SK-N-SH treated with all-trans-retinoic acid at 6 μM for 48 hours (cell line): ENCODE data around the gene NUB1.

Source experiments
- ATAC-seq: fragments of 200-7000 bp; cut with Tn5 transposase; 3 replicates; pipeline ENCODE4 v1.9.1; 2020; ENCODE audit warnings: mild to moderate bottlenecking, moderate library complexity
- ARNTL ChIP-seq: fragments of 450-650 bp; formaldehyde crosslinking; IDR thresholded peaks from 2 replicates; pipeline ENCODE4 v1.5.0; 2020; ENCODE audit warnings: low read depth, mild to moderate bottlenecking, moderate library complexity, borderline replicate concordance
- BACH2 ChIP-seq: fragments of 250-450 bp; sonication (Bioruptor Pico); IDR thresholded peaks from 2 replicates; pipeline ENCODE4 v1.9.0; 2021; ENCODE audit warnings: mild to moderate bottlenecking, borderline replicate concordance
- CREB5 ChIP-seq: fragments of 250-450 bp; sonication (Bioruptor Pico); IDR thresholded peaks from 2 replicates; pipeline ENCODE4 v1.5.1; 2020; ENCODE audit warnings: low read depth, mild to moderate bottlenecking, moderate library complexity
- CSRNP3 ChIP-seq: fragments of 250-450 bp; sonication (Bioruptor Pico); IDR thresholded peaks from 2 replicates; pipeline ENCODE4 v1.5.1; 2021; ENCODE audit warnings: mild to moderate bottlenecking, moderate library complexity
- ESRRG ChIP-seq: fragments of 250-450 bp; sonication (Bioruptor Pico); IDR thresholded peaks from 2 replicates; pipeline ENCODE4 v1.6.1; 2021; ENCODE audit warnings: mild to moderate bottlenecking
- ISL1 ChIP-seq: fragments of 250-450 bp; sonication (Bioruptor Pico); IDR thresholded peaks from 2 replicates; pipeline ENCODE4 v2.1.2; 2022; ENCODE audit warnings: mild to moderate bottlenecking, moderate library complexity
- OSR1 ChIP-seq: fragments of 250-450 bp; sonication (Bioruptor Pico); IDR thresholded peaks from 2 replicates; pipeline ENCODE4 v1.8.0; 2022; ENCODE audit warnings: moderate library complexity, mild to moderate bottlenecking, inconsistent platforms
- PATZ1 ChIP-seq: fragments of 250-450 bp; sonication (Bioruptor Pico); IDR thresholded peaks from 2 replicates; pipeline ENCODE4 v1.8.0; 2020; ENCODE audit warnings: mild to moderate bottlenecking, moderate library complexity, borderline replicate concordance
- RARB ChIP-seq: fragments of 250-450 bp; sonication (Bioruptor Pico); IDR thresholded peaks from 2 replicates; pipeline ENCODE4 v1.8.0; 2021; ENCODE audit warnings: mild to moderate bottlenecking, moderate library complexity
- SNAI2 ChIP-seq: fragments of 250-450 bp; sonication (Bioruptor Pico); IDR thresholded peaks from 2 replicates; pipeline ENCODE4 v1.5.0; 2020; ENCODE audit warnings: mild to moderate bottlenecking, moderate library complexity
- TCF4 ChIP-seq: fragments of 250-450 bp; sonication (Bioruptor Pico); IDR thresholded peaks from 2 replicates; pipeline ENCODE4 v1.8.0; 2021; ENCODE audit warnings: mild to moderate bottlenecking, moderate library complexity, borderline replicate concordance
- TSHZ2 ChIP-seq: fragments of 250-450 bp; sonication (Bioruptor Pico); IDR thresholded peaks from 2 replicates; pipeline ENCODE4 v1.5.0; 2020; ENCODE audit warnings: mild to moderate bottlenecking, moderate library complexity
- ZC3H10 ChIP-seq: fragments of 250-450 bp; sonication (Bioruptor Pico); IDR thresholded peaks from 2 replicates; pipeline ENCODE4 v1.5.1; 2021; ENCODE audit warnings: mild to moderate bottlenecking, moderate library complexity
- ZFP3 ChIP-seq: fragments of 250-450 bp; sonication (Bioruptor Pico); IDR thresholded peaks from 2 replicates; pipeline ENCODE4 v1.5.0; 2020; ENCODE audit warnings: mild to moderate bottlenecking, moderate library complexity
- ZFP30 ChIP-seq: fragments of 450-650 bp; formaldehyde crosslinking; IDR thresholded peaks from 2 replicates; pipeline ENCODE4 v1.5.0; 2022; ENCODE audit warnings: mild to moderate bottlenecking, moderate library complexity
- ZNF565 ChIP-seq: fragments of 450-650 bp; formaldehyde crosslinking; conservative IDR thresholded peaks from 2 replicates; pipeline ENCODE4 v1.5.0; 2020; ENCODE audit warnings: low read depth, mild to moderate bottlenecking, moderate library complexity
- ZNF70 ChIP-seq: fragments of 450-650 bp; formaldehyde crosslinking; IDR thresholded peaks from 2 replicates; pipeline ENCODE4 v1.5.0; 2020; ENCODE audit warnings: mild to moderate bottlenecking, moderate library complexity
- ZNF8 ChIP-seq: fragments of 450-650 bp; formaldehyde crosslinking; IDR thresholded peaks from 2 replicates; pipeline ENCODE4 v1.5.0; 2020; ENCODE audit warnings: mild to moderate bottlenecking, moderate library complexity

Gene NUB1

GRCh38 chr7:151392426-151392825 is 50.8 kb downstream of the NUB1 start (continued):
- TF ChIP-seq ZFP3, result no peak

GRCh38 chr7:151393031-151393977 is 51.7 kb downstream of the NUB1 start:
- no peak for TF ChIP-seq PATZ1 (CRISPR knock-in tag)
- no peak for TF ChIP-seq CSRNP3 (CRISPR knock-in tag)
- no peak for TF ChIP-seq TSHZ2 (CRISPR knock-in tag)
- TF ChIP-seq SNAI2 (CRISPR knock-in tag), result no peak
- TF ChIP-seq ZFP3, result no peak
- TF ChIP-seq ISL1 (CRISPR knock-in tag), result no peak
- no peak for TF ChIP-seq ZNF565
- TF ChIP-seq ESRRG (CRISPR knock-in tag), result no peak
- no peak for TF ChIP-seq RARB
- no peak for TF ChIP-seq OSR1 (CRISPR knock-in tag)
- TF ChIP-seq ZC3H10 (CRISPR knock-in tag), result no peak
- TF ChIP-seq BACH2 (CRISPR knock-in tag), result no peak
- TF ChIP-seq ZNF8 (CRISPR knock-in tag), result no peak
- TF ChIP-seq CREB5 (CRISPR knock-in tag), result no peak
- no peak for TF ChIP-seq TCF4 (CRISPR knock-in tag)
- TF ChIP-seq ARNTL (CRISPR knock-in tag), result no peak
- TF ChIP-seq ZFP30 (CRISPR knock-in tag), result no peak
- no peak for TF ChIP-seq ZNF70 (CRISPR knock-in tag)
- TF ChIP-seq, all 23 proteins: peak for 0
- ATAC-seq, result no peak

GRCh38 chr7:151394076-151395035 is 52.7 kb downstream of the NUB1 start:
- TF ChIP-seq ESRRG (CRISPR knock-in tag) (no peak), RARB (no peak), TSHZ2 (CRISPR knock-in tag) (no peak), TCF4 (CRISPR knock-in tag) (no peak)
- ATAC-seq, result no peak
